GM12891 (cell line): ENCODE data around the gene TRIM34.

ENCODE experiments used
- PAX5 ChIP-seq: IDR thresholded peaks from 2 replicates; pipeline ENCODE4 v1.6.1; 2011; ENCODE audit warnings: low read length, moderate library complexity, mild to moderate bottlenecking; ENCODE audit not compliant: insufficient read depth, severe bottlenecking
- POLR2A ChIP-seq: IDR thresholded peaks from 2 replicates; pipeline ENCODE4 v1.6.1; 2011; ENCODE audit warnings: low read depth, low read length, control low read depth
- POLR2AphosphoS5 ChIP-seq: IDR thresholded peaks from 2 replicates; pipeline ENCODE4 v1.6.1; 2011; ENCODE audit warnings: low read depth, low read length, control low read depth
- SPI1 ChIP-seq: IDR thresholded peaks from 2 replicates; pipeline ENCODE4 v1.6.1; 2011; ENCODE audit warnings: low read depth, low read length, control low read depth

GRCh38 chr11:5626196-5626595 is 1.4 kb downstream of the TRIM34 start:
- no peak for TF ChIP-seq PAX5
- no peak for TF ChIP-seq POLR2AphosphoS5
- TF ChIP-seq POLR2A = no peak
- TF ChIP-seq SPI1 = no peak
